Colonic mucosa (tissue), 4 donors: Measurements from ENCODE around the gene PRKAG3. TPM values are rescaled to one million over a fixed set of nuclear protein-coding genes. Genes with fewer than 3 reads are reported as not detected.

ENCODE experiments used
- DNase-seq: peaks from one replicate; pipeline ENCODE4 v3.0.0-alpha.2; 2020
- H3K27ac ChIP-seq: fragments of 200-600 bp; one replicate; pipeline ENCODE4 v1.8.0; 2021
- H3K27me3 ChIP-seq: fragments of 200-600 bp; one replicate; pipeline ENCODE4 v1.8.0; 2021
- H3K36me3 ChIP-seq: fragments of 200-600 bp; one replicate; pipeline ENCODE4 v1.8.0; 2021
- H3K4me1 ChIP-seq: fragments of 200-600 bp; one replicate; pipeline ENCODE4 v1.8.0; 2021; ENCODE audit warnings: mild to moderate bottlenecking
- H3K4me3 ChIP-seq: fragments of 200-600 bp; one replicate; pipeline ENCODE4 v1.8.0; 2021
- H3K9ac ChIP-seq, 2 donors: one replicate each; pipeline ENCODE4 v1.7.0; 2013; ENCODE audit warnings: control low read depth in 2 of 2, low read depth in 2 of 2, low read length in 2 of 2
- H3K9me3 ChIP-seq: fragments of 200-600 bp; one replicate; pipeline ENCODE4 v1.8.0; 2021
- intact Hi-C: fragments of 100-400 bp; cut with DNase I; formaldehyde crosslinking; loops from one replicate; pipeline ENCODE4 v1.14.1; 2022
- total RNA-seq, 2 donors: library from RNA; stranded (reverse); fragmentation: NEBNext Ultra II Directional in 1 of 2; extraction: Animal tissue kit (Norgen Biotek cat#: 25700) in 1 of 2; gene quantifications; one replicate each; pipeline ENCODE4 v1.2.1, GENCODE V29; 2021
- TF ChIP-seq, protein P1 (sequence below): fragments of 200-600 bp; IDR thresholded peaks from one replicate; pipeline ENCODE4 v1.8.0; 2022; ENCODE audit warnings: antibody characterized with exemption, mild to moderate bottlenecking
- donor health status: healthy.
- donor health status: DM: no; HTN: no; CAD: no.
- donor health status: DM: no; HTN: no; CAD: no.

Gene PRKAG3
- total RNA-seq, 2 donors from 2014 or later: not detected

DNA sequence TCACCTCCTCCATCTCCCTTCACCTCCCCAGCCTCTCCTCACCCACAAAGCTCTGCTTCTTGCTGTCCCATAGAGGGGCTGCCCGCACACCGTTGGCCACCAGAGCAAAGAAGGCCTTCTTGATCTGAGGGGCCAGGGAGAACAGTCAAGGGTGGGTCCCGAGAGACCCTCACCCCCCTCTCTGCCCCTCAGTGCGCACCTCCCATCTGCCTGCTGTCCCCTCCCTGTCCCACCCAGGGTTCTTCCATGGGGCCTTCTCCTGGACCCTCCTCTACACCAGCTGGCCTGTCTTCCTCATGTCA lies 3.2 kb downstream of the PRKAG3 start:
- Histone ChIP-seq H3K4me1 (no peaks in the 10 kb centered on the region), H3K9ac (no peak overlapping the region), H3K27ac (no peak overlapping the region), H3K9me3 (no peaks in the 10 kb centered on the region), H3K36me3 (no peaks in the 10 kb centered on the region), H3K4me3 (no peak overlapping the region), H3K27me3 (no peaks in the 10 kb centered on the region)
- no peak for DNase-seq
- TF ChIP-seq, protein P1, sequence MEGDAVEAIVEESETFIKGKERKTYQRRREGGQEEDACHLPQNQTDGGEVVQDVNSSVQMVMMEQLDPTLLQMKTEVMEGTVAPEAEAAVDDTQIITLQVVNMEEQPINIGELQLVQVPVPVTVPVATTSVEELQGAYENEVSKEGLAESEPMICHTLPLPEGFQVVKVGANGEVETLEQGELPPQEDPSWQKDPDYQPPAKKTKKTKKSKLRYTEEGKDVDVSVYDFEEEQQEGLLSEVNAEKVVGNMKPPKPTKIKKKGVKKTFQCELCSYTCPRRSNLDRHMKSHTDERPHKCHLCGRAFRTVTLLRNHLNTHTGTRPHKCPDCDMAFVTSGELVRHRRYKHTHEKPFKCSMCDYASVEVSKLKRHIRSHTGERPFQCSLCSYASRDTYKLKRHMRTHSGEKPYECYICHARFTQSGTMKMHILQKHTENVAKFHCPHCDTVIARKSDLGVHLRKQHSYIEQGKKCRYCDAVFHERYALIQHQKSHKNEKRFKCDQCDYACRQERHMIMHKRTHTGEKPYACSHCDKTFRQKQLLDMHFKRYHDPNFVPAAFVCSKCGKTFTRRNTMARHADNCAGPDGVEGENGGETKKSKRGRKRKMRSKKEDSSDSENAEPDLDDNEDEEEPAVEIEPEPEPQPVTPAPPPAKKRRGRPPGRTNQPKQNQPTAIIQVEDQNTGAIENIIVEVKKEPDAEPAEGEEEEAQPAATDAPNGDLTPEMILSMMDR: no peak
- intact Hi-C loops: no loop called here

DNA sequence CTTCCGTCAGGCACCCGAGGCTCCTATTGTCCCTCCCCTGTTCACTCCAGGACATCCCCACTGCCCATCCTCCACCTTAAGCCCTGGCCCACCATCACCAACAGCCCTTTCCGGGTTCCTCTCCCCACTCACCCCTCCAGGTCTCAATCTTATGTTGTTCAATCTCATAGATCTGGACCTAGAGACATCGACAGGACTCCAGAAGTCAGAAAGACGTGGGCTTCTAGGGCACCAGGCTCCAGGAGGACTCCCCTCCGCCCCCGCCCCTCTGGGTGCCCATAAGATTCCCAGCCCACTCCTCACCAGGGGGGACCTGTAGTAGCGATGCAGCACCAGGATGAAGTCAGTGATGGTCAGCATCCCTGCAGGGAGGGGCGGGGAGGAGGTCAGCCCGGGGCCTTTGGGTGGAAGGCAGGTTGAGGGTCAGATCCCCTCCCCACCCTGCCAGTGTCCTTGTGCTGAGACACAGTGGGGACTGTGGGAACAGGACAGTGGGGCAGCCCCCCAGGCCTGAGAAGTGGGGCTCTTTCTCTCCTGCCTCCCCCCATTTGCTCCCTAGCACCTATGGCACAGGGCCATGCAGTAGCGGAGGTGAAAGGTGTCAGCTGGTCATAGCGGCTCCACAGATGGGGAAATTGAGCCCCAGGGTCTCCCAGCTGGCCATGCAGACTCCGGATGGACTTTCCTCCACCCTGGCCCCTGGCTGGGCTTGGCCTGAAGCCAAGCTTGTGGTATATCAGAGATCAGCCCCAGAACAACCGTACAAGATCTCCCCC lies 3.7 kb downstream of the PRKAG3 start:
- intact Hi-C loops: no loop called here
- no peaks in the 10 kb centered on the region for H3K9me3 ChIP-seq
- H3K9ac ChIP-seq: no peak overlapping the region
- no peaks in the 10 kb centered on the region for H3K27me3 ChIP-seq
- no peaks in the 10 kb centered on the region for H3K4me1 ChIP-seq
- TF ChIP-seq, protein P1: no peak
- H3K27ac ChIP-seq: no peak overlapping the region
- no peak overlapping the region for H3K4me3 ChIP-seq
- no peak for DNase-seq
- H3K36me3 ChIP-seq: no peaks in the 10 kb centered on the region

DNA sequence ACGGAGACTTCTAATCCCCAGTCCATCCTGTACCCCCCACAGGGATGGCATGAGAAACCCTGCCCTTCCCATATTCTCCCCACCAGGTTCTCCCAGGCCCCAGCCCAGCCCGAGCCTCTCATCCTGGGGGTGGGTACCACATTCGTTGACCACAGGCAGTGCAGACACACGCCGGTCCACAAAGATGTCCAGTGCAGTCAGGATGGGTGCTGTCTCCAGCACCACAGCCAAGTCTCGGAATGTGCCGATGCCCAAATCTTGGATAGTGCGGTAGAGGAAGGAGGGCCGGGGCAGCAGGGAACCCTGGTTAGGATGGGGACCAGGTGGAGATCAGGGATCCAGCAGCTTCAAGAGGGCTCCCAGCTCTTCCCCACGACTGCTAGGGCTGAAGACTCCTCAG lies 4.8 kb downstream of the PRKAG3 start:
- Histone ChIP-seq H3K9ac (no peak overlapping the region), H3K4me1 (no peaks in the 10 kb centered on the region), H3K27me3 (no peaks in the 10 kb centered on the region), H3K36me3 (no peaks in the 10 kb centered on the region), H3K9me3 (no peaks in the 10 kb centered on the region), H3K27ac (no peak overlapping the region), H3K4me3 (no peak overlapping the region)
- intact Hi-C loops: no loop called here
- TF ChIP-seq, protein P1: no peak
- DNase-seq: no peak

DNA sequence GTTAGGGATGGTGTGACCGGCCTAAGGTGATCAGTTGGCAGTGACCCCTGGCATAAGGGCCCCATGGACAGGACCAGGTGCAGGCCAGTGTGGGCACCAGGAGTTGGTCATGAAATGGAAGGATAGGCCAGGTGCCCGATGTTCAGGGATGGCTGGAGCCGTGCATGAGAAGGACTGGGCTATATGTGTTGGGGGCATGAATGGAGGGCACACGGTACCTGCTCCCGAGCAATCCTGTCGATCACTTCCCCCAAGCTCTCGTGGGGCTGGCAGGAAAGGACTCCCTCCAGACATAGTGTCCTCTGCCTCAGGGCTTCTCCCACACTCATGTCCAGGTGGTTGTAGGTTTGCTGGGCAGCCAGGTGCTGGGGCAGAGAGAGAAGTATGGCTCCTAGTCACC lies 7.6 kb downstream of the PRKAG3 start:
- H3K9me3 ChIP-seq: no peaks in the 10 kb centered on the region
- DNase-seq: no peak
- TF ChIP-seq, protein P1: no peak
- no peaks in the 10 kb centered on the region for H3K36me3 ChIP-seq
- H3K4me1 ChIP-seq: no peaks in the 10 kb centered on the region
- intact Hi-C loops: no loop called here
- no peak overlapping the region for H3K4me3 ChIP-seq
- H3K27me3 ChIP-seq: no peaks in the 10 kb centered on the region
- no peak overlapping the region for H3K27ac ChIP-seq
- no peak overlapping the region for H3K9ac ChIP-seq

DNA sequence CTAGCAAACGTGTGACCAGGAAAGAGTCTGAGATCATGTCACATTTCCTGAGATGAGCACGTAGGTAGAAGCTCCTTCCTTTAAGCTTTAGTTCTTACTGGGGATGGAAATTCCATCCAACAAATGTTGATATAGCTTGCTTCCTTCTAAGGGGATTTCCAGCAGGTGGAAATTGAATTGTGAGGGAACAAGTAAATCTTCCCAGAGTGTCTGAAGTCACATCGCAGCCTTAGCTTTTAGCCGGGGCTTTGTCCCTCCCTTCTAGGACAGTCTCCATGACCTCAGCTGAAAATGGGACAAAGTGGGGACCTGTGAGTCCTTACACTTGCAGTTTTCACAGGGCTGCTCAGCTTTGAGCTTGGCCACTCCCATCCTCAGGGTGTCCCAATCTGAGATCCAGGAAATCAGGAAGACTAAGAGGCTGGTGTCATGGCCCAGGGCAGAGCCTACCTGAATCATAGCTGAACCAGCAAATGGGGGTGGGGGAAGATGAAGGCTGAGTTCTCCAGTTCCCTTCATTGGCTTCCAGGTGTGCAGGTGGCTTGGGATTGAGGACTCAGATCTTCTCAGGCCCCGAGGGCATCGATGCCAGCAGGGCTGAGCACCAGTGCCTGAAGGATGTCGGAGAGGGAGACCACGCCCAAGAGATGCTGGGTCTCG lies 8.3 kb downstream of the PRKAG3 start:
- H3K36me3 ChIP-seq: no peaks in the 10 kb centered on the region
- no peak overlapping the region for H3K4me3 ChIP-seq
- H3K27ac ChIP-seq: no peak overlapping the region
- H3K9ac ChIP-seq: no peak overlapping the region
- no peaks in the 10 kb centered on the region for H3K9me3 ChIP-seq
- intact Hi-C loops: no loop called here
- no peaks in the 10 kb centered on the region for H3K27me3 ChIP-seq
- no peak for DNase-seq
- TF ChIP-seq, protein P1: no peak
- no peaks in the 10 kb centered on the region for H3K4me1 ChIP-seq
